Measurements from ENCODE around the gene CFAP74. TPM values are rescaled to one million over a fixed set of nuclear protein-coding genes. Genes with fewer than 3 reads are reported as not detected.

CFAP74 gene
- total RNA-seq, 2 donors from 2014 or later: under 0.01 TPM; not detected in 1

- peaks cover 12% of the 10 kb centered on the region for H3K4me1 ChIP-seq
- no peaks in the 10 kb centered on the region for H3K36me3 ChIP-seq (replicated peaks in 1 of 2; ENCODE audit: insufficient read depth in 1 of 2, low read depth in 2 of 2)
- 76 to 89% methylated on average over 9 of the region's 9 CpGs for WGBS, 2 donors
- intact Hi-C loops (cut with DNase I): no loop called here
- no peaks in the 10 kb centered on the region for H3K9me3 ChIP-seq
- ATAC-seq (no peak), DNase-seq (no peak)
- TF ChIP-seq POLR2A (IDR thresholded peaks at IDR 0.05): no peak
- TF ChIP-seq, protein P1, sequence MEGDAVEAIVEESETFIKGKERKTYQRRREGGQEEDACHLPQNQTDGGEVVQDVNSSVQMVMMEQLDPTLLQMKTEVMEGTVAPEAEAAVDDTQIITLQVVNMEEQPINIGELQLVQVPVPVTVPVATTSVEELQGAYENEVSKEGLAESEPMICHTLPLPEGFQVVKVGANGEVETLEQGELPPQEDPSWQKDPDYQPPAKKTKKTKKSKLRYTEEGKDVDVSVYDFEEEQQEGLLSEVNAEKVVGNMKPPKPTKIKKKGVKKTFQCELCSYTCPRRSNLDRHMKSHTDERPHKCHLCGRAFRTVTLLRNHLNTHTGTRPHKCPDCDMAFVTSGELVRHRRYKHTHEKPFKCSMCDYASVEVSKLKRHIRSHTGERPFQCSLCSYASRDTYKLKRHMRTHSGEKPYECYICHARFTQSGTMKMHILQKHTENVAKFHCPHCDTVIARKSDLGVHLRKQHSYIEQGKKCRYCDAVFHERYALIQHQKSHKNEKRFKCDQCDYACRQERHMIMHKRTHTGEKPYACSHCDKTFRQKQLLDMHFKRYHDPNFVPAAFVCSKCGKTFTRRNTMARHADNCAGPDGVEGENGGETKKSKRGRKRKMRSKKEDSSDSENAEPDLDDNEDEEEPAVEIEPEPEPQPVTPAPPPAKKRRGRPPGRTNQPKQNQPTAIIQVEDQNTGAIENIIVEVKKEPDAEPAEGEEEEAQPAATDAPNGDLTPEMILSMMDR (IDR thresholded peaks at IDR 0.05): no peak
- H3K27ac ChIP-seq: no peak overlapping the region
- H3K27me3 ChIP-seq: no peaks in the 10 kb centered on the region
- no peak overlapping the region for H3K4me3 ChIP-seq
These were observed 103.6 kb downstream of the CFAP74 start for GRCh38 chr1:1899967-1900327.

GRCh38 chr1:1899266-1899966 is 104.2 kb downstream of the CFAP74 start:
- Histone ChIP-seq H3K36me3 (replicated peaks in 1 of 2; ENCODE audit: insufficient read depth in 1 of 2, low read depth in 2 of 2) (no peaks in the 10 kb centered on the region), H3K4me1 (peaks cover 17% of the 10 kb centered on the region), H3K27ac (no peak overlapping the region), H3K27me3 (no peaks in the 10 kb centered on the region), H3K9me3 (no peaks in the 10 kb centered on the region), H3K4me3 (no peak overlapping the region)
- 47 to 51% methylated on average over 5 to 16 of the region's 16 CpGs for WGBS, 2 donors
- TF ChIP-seq, protein P1 (IDR thresholded peaks at IDR 0.05): no peak
- no peak for TF ChIP-seq POLR2A (IDR thresholded peaks at IDR 0.05)
- intact Hi-C loops (cut with DNase I): no loop called here
- ATAC-seq (no peak), DNase-seq (peak in 1 of 4 donors; percentile 30)

- H3K9me3 ChIP-seq: no peaks in the 10 kb centered on the region
- ATAC-seq (no peak), DNase-seq (no peak)
- no peaks in the 10 kb centered on the region for H3K27me3 ChIP-seq
- TF ChIP-seq, protein P1 (IDR thresholded peaks at IDR 0.05): peak in 1 of 7 experiments; percentile 23
- no peak for TF ChIP-seq POLR2A (IDR thresholded peaks at IDR 0.05)
- WGBS, 2 donors: 77 to 79% methylated on average over 5 to 6 of the region's 6 CpGs
- intact Hi-C loops (cut with DNase I): no loop called here
- no peak overlapping the region for H3K4me3 ChIP-seq
- H3K4me1 ChIP-seq: peaks cover 23% of the 10 kb centered on the region
- H3K27ac ChIP-seq: no peak overlapping the region
- no peaks in the 10 kb centered on the region for H3K36me3 ChIP-seq (replicated peaks in 1 of 2; ENCODE audit: insufficient read depth in 1 of 2, low read depth in 2 of 2)
These were observed 105.2 kb downstream of the CFAP74 start for GRCh38 chr1:1898246-1898933.

- DNase-seq (no peak), ATAC-seq (no peak)
- Histone ChIP-seq H3K27ac (no peak overlapping the region), H3K27me3 (no peaks in the 10 kb centered on the region), H3K36me3 (replicated peaks in 1 of 2; ENCODE audit: insufficient read depth in 1 of 2, low read depth in 2 of 2) (no peaks in the 10 kb centered on the region), H3K4me1 (peaks cover 36% of the 10 kb centered on the region), H3K4me3 (no peak overlapping the region), H3K9me3 (no peaks in the 10 kb centered on the region)
- 65 to 68% methylated on average over 4 to 14 of the region's 14 CpGs for WGBS, 2 donors
- intact Hi-C loops (cut with DNase I): no loop called here
- TF ChIP-seq, protein P1 (IDR thresholded peaks at IDR 0.05): no peak
- no peak for TF ChIP-seq POLR2A (IDR thresholded peaks at IDR 0.05)
These were observed 107.9 kb downstream of the CFAP74 start for GRCh38 chr1:1895456-1896336.
